Liver (tissue), 9 donors: ENCODE measurements around the gene FAM13A. TPM values are rescaled to one million over a fixed set of nuclear protein-coding genes. Genes with fewer than 3 reads are reported as not detected.

ENCODE experiments used
- DNase-seq: peaks from one replicate; pipeline ENCODE4 v3.0.0-alpha.2; 2017; ENCODE audit warnings: low spot score
- H3K27ac ChIP-seq, 2 donors: one replicate each; pipeline ENCODE4 v1.7.0; 2013; ENCODE audit warnings: inconsistent platforms in 2 of 2, low read length in 2 of 2, control low read depth in 1 of 2, low read depth in 1 of 2, mild to moderate bottlenecking in 1 of 2
- H3K27me3 ChIP-seq, 4 donors: one replicate each; pipeline versions ENCODE4 v1.6.1 to v1.7.0; 2013; ENCODE audit warnings: low read length in 3 of 4, inconsistent platforms in 1 of 4, mild to moderate bottlenecking in 1 of 4, moderate library complexity in 1 of 4; ENCODE audit not compliant: control insufficient read depth in 4 of 4, insufficient read depth in 4 of 4
- H3K36me3 ChIP-seq, 4 donors: one replicate each; pipeline versions ENCODE4 v1.6.1 to v1.7.0; 2013; ENCODE audit warnings: low read length in 3 of 4, mild to moderate bottlenecking in 3 of 4, low read depth in 1 of 4, moderate library complexity in 1 of 4; ENCODE audit not compliant: control insufficient read depth in 4 of 4, insufficient read depth in 3 of 4
- H3K4me1 ChIP-seq, 4 donors: one replicate each; pipeline versions ENCODE4 v1.6.1 to v1.7.0; 2013; ENCODE audit warnings: low read length in 3 of 4, mild to moderate bottlenecking in 3 of 4, moderate library complexity in 1 of 4; ENCODE audit not compliant: control insufficient read depth in 4 of 4, insufficient read depth in 4 of 4
- H3K4me3 ChIP-seq, 3 donors: one replicate each; pipeline versions ENCODE4 v1.6.1 to v1.7.0; 2013; ENCODE audit warnings: low read length in 3 of 3, control low read depth in 1 of 3, low read depth in 1 of 3, mild to moderate bottlenecking in 1 of 3
- H3K9ac ChIP-seq, 2 donors: one replicate each; pipeline ENCODE4 v1.7.0; 2013; ENCODE audit warnings: low read length in 2 of 2, mild to moderate bottlenecking in 2 of 2, moderate library complexity in 2 of 2, control low read depth in 1 of 2, low read depth in 1 of 2
- H3K9me3 ChIP-seq, 4 donors: one replicate each; pipeline versions ENCODE4 v1.6.1 to v1.7.0; 2013; ENCODE audit warnings: low read length in 3 of 4; ENCODE audit not compliant: control insufficient read depth in 4 of 4
- FOXA2 ChIP-seq: IDR thresholded peaks from 2 replicates; pipeline ENCODE4 v1.6.1; 2016; ENCODE audit warnings: antibody characterized with exemption
- GABPA ChIP-seq, 2 donors: IDR thresholded peaks in 1 of 2; conservative IDR thresholded peaks in 1 of 2; 2 replicates each; pipeline ENCODE4 v1.6.1; 2016; ENCODE audit warnings: antibody characterized with exemption in 2 of 2, mild to moderate bottlenecking in 1 of 2, moderate library complexity in 1 of 2
- HNF4A ChIP-seq, 2 donors: conservative IDR thresholded peaks; 2 replicates each; pipeline ENCODE4 v1.6.1; 2016; ENCODE audit warnings: antibody characterized with exemption in 2 of 2, mild to moderate bottlenecking in 2 of 2
- JUND ChIP-seq, 2 donors: IDR thresholded peaks; 2 replicates each; pipeline ENCODE4 v1.6.1; 2016; ENCODE audit warnings: antibody characterized with exemption in 2 of 2
- NR2F2 ChIP-seq: IDR thresholded peaks from 2 replicates; pipeline ENCODE4 v1.6.1; 2016; ENCODE audit warnings: antibody characterized with exemption
- RAD21 ChIP-seq, 2 donors: IDR thresholded peaks; 2 replicates each; pipeline ENCODE4 v1.6.1; 2016; ENCODE audit warnings: antibody characterized with exemption in 2 of 2, mild to moderate bottlenecking in 2 of 2
- RXRA ChIP-seq, 2 donors: IDR thresholded peaks; 2 replicates each; pipeline ENCODE4 v1.6.1; 2017 to 2018; ENCODE audit warnings: antibody characterized with exemption in 2 of 2, mild to moderate bottlenecking in 1 of 2
- SP1 ChIP-seq: IDR thresholded peaks from 2 replicates; pipeline ENCODE4 v1.6.1; 2018; ENCODE audit warnings: antibody characterized with exemption, mild to moderate bottlenecking
- TAF1 ChIP-seq: conservative IDR thresholded peaks from 2 replicates; pipeline ENCODE4 v1.6.1; 2016; ENCODE audit warnings: antibody characterized with exemption, mild to moderate bottlenecking
- YY1 ChIP-seq: IDR thresholded peaks from 2 replicates; pipeline ENCODE4 v1.6.1; 2016; ENCODE audit warnings: antibody characterized with exemption, mild to moderate bottlenecking
- WGBS: extraction: QIAGEN DNeasy Blood & Tissue Kit; methylation state at CpG from one replicate; pipeline ENCODE4 v1.1.7; 2013; 5-methylcytosine and 5-hydroxymethylcytosine counted together
- polyA plus RNA-seq, 2 donors: library from polyadenylated mRNA; stranded (reverse) in 1 of 2; unstranded in 1 of 2; fragments of 200-250 nt in 1 of 2; fragments of >200 nt in 1 of 2; fragmentation: Nextera tagmentation in 1 of 2; extraction: Ambion mirVana in 1 of 2; gene quantifications; one replicate each; pipeline versions ENCODE4 v1.2.1 to v1.2.3, GENCODE V29; 2013 to 2015
- total RNA-seq, 2 donors: library from RNA; depleted of rRNA; stranded (reverse); fragments of >200 nt; gene quantifications; one replicate each; pipeline ENCODE4 v1.2.3, GENCODE V29; 2014
- TF ChIP-seq, protein P1 (sequence below): fragments of 150-350 bp; IDR thresholded peaks from 2 replicates; pipeline ENCODE4 v1.5.1; 2017; ENCODE audit warnings: improper control_type of control experiment, low read depth, low read length; ENCODE audit not compliant: missing input control
- TF ChIP-seq, protein P2 (sequence below): IDR thresholded peaks from 2 replicates; pipeline ENCODE4 v1.6.1; 2016; ENCODE audit warnings: antibody characterized with exemption
- TF ChIP-seq, protein P3 (sequence below): IDR thresholded peaks from 2 replicates; pipeline ENCODE4 v1.6.1; 2016; ENCODE audit warnings: antibody characterized with exemption
- donor health status: healthy.
- donor health status: healthy.
- donor health status: healthy.
- donor health status: healthy.
- donor health status: healthy.

The FAM13A gene
- total and polyA plus RNA-seq, 4 donors, result 14.9 to 52.9 (median 27.6) TPM

DNA sequence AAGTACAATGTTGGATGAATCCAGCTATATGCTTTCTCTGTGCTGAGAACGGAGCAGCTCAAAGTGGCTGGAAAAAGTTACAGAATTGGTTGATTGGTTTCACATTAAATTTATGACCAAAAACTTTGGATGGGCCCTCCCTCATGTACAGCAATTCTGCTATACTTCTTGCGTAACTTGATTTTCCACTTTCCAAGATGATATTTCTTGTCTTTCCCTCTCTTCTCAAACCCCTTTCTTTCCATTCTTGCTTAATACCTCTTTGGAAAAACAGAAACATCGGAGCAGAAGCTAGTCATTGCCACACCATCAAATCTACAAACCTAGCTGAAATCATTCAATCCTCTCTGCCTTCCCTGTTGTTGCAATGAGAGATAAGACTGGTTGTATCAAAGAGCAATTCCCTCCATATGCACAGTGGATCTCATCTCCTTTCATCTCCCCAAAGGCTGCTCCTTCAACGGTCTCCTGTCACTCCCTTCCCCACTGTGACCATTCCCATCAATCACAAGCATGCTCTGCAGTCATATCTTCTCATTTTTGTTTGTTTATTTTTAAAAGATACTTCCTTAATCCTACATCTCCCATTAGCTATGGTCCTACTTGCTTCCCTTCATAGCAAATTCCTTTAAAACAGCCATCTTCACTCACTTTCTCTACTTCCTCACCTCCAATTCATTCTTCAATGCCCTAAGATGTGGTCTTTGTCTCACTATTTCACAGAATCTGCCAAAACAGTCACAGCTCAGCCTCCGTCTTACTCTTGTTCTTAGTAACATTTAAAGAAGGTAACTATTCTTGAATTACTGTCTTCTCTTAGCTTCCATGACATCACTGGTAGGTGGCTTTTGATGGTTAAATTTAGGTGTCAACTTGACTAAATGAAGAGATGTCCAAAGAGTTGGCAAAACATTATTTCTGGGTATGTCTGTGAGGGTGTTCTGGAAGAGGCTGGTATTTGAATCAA, 145.5 kb downstream of the FAM13A start (continued):
- TF ChIP-seq, protein P1, sequence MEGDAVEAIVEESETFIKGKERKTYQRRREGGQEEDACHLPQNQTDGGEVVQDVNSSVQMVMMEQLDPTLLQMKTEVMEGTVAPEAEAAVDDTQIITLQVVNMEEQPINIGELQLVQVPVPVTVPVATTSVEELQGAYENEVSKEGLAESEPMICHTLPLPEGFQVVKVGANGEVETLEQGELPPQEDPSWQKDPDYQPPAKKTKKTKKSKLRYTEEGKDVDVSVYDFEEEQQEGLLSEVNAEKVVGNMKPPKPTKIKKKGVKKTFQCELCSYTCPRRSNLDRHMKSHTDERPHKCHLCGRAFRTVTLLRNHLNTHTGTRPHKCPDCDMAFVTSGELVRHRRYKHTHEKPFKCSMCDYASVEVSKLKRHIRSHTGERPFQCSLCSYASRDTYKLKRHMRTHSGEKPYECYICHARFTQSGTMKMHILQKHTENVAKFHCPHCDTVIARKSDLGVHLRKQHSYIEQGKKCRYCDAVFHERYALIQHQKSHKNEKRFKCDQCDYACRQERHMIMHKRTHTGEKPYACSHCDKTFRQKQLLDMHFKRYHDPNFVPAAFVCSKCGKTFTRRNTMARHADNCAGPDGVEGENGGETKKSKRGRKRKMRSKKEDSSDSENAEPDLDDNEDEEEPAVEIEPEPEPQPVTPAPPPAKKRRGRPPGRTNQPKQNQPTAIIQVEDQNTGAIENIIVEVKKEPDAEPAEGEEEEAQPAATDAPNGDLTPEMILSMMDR, result no peak
- no peak for TF ChIP-seq YY1
- TF ChIP-seq SP1, result no peak
- TF ChIP-seq, protein P2, sequence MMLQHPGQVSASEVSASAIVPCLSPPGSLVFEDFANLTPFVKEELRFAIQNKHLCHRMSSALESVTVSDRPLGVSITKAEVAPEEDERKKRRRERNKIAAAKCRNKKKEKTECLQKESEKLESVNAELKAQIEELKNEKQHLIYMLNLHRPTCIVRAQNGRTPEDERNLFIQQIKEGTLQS, result no peak

DNA sequence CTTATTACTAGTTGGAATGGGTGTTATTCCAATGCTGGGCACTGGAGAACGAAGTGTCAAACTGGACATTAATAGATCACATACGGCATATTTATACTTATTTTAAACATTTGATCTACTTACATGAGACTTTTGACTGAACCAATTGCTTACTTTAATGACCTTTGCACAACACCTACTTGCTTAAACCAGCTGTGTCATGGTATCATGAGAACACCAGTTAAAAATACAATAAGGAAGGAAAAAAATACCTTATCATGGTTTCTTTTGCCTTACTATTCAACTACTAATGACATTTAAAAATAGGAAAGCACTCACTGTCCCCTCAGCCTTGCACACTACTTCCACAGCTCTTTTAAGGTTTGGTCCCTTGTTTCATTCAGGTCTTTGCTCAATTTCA, 146.9 kb downstream of the FAM13A start:
- Histone ChIP-seq H3K4me1 (no peaks in the 10 kb centered on the region), H3K9ac (no peak overlapping the region), H3K36me3 (no peaks in the 10 kb centered on the region), H3K4me3 (no peak overlapping the region), H3K9me3 (no peaks in the 10 kb centered on the region), H3K27ac (no peak overlapping the region), H3K27me3 (no peaks in the 10 kb centered on the region)
- no peak for DNase-seq
- TF ChIP-seq RXRA (IDR thresholded peaks at IDR 0.05), result no peak
- no peak for TF ChIP-seq JUND (IDR thresholded peaks at IDR 0.05)
- TF ChIP-seq FOXA2, result no peak
- TF ChIP-seq, protein P2, result no peak
- TF ChIP-seq NR2F2, result no peak
- TF ChIP-seq HNF4A (conservative IDR thresholded peaks at IDR 0.05), result no peak
- no peak for TF ChIP-seq GABPA (IDR thresholded peaks at IDR 0.05 in 1 of 2, conservative IDR thresholded peaks at IDR 0.05 in 1 of 2)
- TF ChIP-seq TAF1, result no peak
- TF ChIP-seq, protein P3, sequence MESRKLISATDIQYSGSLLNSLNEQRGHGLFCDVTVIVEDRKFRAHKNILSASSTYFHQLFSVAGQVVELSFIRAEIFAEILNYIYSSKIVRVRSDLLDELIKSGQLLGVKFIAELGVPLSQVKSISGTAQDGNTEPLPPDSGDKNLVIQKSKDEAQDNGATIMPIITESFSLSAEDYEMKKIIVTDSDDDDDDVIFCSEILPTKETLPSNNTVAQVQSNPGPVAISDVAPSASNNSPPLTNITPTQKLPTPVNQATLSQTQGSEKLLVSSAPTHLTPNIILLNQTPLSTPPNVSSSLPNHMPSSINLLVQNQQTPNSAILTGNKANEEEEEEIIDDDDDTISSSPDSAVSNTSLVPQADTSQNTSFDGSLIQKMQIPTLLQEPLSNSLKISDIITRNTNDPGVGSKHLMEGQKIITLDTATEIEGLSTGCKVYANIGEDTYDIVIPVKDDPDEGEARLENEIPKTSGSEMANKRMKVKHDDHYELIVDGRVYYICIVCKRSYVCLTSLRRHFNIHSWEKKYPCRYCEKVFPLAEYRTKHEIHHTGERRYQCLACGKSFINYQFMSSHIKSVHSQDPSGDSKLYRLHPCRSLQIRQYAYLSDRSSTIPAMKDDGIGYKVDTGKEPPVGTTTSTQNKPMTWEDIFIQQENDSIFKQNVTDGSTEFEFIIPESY, result no peak
- TF ChIP-seq, protein P1, result no peak
- no peak for TF ChIP-seq RAD21 (IDR thresholded peaks at IDR 0.05)
- WGBS, result 90% methylated on average over 2 of the region's 2 CpGs
